HG03575 (cell line): ENCODE data around the gene LMF1.

Experiments used
- ATAC-seq: cut with Tn5 transposase; IDR thresholded peaks from one replicate; pipeline ENCODE4 v1.9.1; 2021; ENCODE audit not compliant: unreplicated experiment, insufficient number of reproducible peaks, low FRiP score; ENCODE audit errors: extremely low read depth

The LMF1 gene

GRCh38 chr16:1003391-1004347 is 32.9 kb upstream of the LMF1 start:
- ATAC-seq = no peak

GRCh38 chr16:1002399-1003166 is 31.8 kb upstream of the LMF1 start:
- ATAC-seq = no peak

- no peak for ATAC-seq
Observed at GRCh38 chr16:1001096-1001495, 30.3 kb upstream of the LMF1 start.

- ATAC-seq = no peak
Observed at GRCh38 chr16:1000608-1001007, 29.8 kb upstream of the LMF1 start.

- no peak for ATAC-seq
Observed at GRCh38 chr16:999677-1000076, 28.9 kb upstream of the LMF1 start.

GRCh38 chr16:998615-999014 is 27.8 kb upstream of the LMF1 start:
- ATAC-seq = no peak

- no peak for ATAC-seq
Observed at GRCh38 chr16:998211-998610, 27.4 kb upstream of the LMF1 start.

- no peak for ATAC-seq
Observed at GRCh38 chr16:997440-998051, 26.8 kb upstream of the LMF1 start.

- ATAC-seq = no peak
Observed at GRCh38 chr16:996681-997080, 25.9 kb upstream of the LMF1 start.

GRCh38 chr16:995783-996182 is 25.0 kb upstream of the LMF1 start:
- ATAC-seq = no peak

GRCh38 chr16:995087-995486 is 24.3 kb upstream of the LMF1 start:
- ATAC-seq = no peak

- ATAC-seq = no peak
Observed at GRCh38 chr16:993731-994130, 22.9 kb upstream of the LMF1 start.

GRCh38 chr16:991773-992172 is 21.0 kb upstream of the LMF1 start:
- ATAC-seq = no peak

- ATAC-seq = no peak
Observed at GRCh38 chr16:991345-991744, 20.6 kb upstream of the LMF1 start.

GRCh38 chr16:990516-991291 is 19.9 kb upstream of the LMF1 start:
- no peak for ATAC-seq

GRCh38 chr16:989354-989814 is 18.6 kb upstream of the LMF1 start:
- ATAC-seq = no peak

GRCh38 chr16:988471-989353 is 17.9 kb upstream of the LMF1 start:
- no peak for ATAC-seq

GRCh38 chr16:987906-988305 is 17.1 kb upstream of the LMF1 start:
- ATAC-seq = no peak
